Neuronal stem cell (in vitro differentiated cells): ENCODE results near the gene PPM1D.
"Not testable (repeated sequence)": the region's sequence is repeated elsewhere in the genome, so short reads cannot be mapped to it uniquely, and the experiment has no call there.

Experiments used
- DNase-seq: peaks from one replicate; pipeline ENCODE4 v3.0.0-alpha.2; 2013; ENCODE audit warnings: low spot score
- H2AFZ ChIP-seq: one replicate; pipeline ENCODE4 v1.6.1; 2013; ENCODE audit warnings: mild to moderate bottlenecking, low read length, inconsistent platforms
- H2AK5ac ChIP-seq: 2 replicates; pipeline ENCODE4 v1.6.1; 2013; ENCODE audit warnings: low read depth, mild to moderate bottlenecking, inconsistent platforms, low read length, moderate library complexity, mixed read lengths
- H2BK120ac ChIP-seq: 2 replicates; pipeline ENCODE4 v1.6.1; 2013; ENCODE audit warnings: low read depth, mild to moderate bottlenecking, inconsistent platforms, low read length, moderate library complexity, mixed read lengths
- H2BK12ac ChIP-seq: one replicate; pipeline ENCODE4 v1.6.1; 2013; ENCODE audit warnings: low read length, inconsistent platforms
- H2BK15ac ChIP-seq: 2 replicates; pipeline ENCODE4 v1.6.1; 2013; ENCODE audit warnings: mild to moderate bottlenecking, low read length, inconsistent platforms, mixed read lengths
- H2BK5ac ChIP-seq: one replicate; pipeline ENCODE4 v1.6.1; 2013; ENCODE audit warnings: inconsistent platforms, mild to moderate bottlenecking, low read length, moderate library complexity
- H3K14ac ChIP-seq: one replicate; pipeline ENCODE4 v1.6.1; 2013; ENCODE audit warnings: low read length, inconsistent platforms
- H3K18ac ChIP-seq: 2 replicates; pipeline ENCODE4 v1.6.1; 2013; ENCODE audit warnings: low read length, inconsistent platforms
- H3K23ac ChIP-seq: 2 replicates; pipeline ENCODE4 v1.6.1; 2013; ENCODE audit warnings: low read depth, mild to moderate bottlenecking, mixed read lengths, low read length, inconsistent platforms; ENCODE audit not compliant: poor library complexity
- H3K27ac ChIP-seq: replicated peaks from 3 replicates; pipeline ENCODE4 v1.5.1; 2013; ENCODE audit warnings: low read length, inconsistent platforms
- H3K27me3 ChIP-seq, 3 experiments: 2 replicates each; pipeline ENCODE4 v1.6.1; 2013; ENCODE audit warnings: low read length in 3 of 3, mild to moderate bottlenecking in 2 of 3, inconsistent platforms in 1 of 3, low read depth in 1 of 3, mixed read lengths in 1 of 3, moderate library complexity in 1 of 3; ENCODE audit not compliant: control insufficient read depth in 3 of 3, insufficient read depth in 3 of 3
- H3K36me3 ChIP-seq, 2 donors: replicated peaks in 1 of 2; 2 replicates each; pipeline ENCODE4 v1.6.1; 2013; ENCODE audit warnings: low read length in 2 of 2; ENCODE audit not compliant: control insufficient read depth in 2 of 2, insufficient read depth in 2 of 2
- H3K4ac ChIP-seq: 2 replicates; pipeline ENCODE4 v1.6.1; 2013; ENCODE audit warnings: inconsistent platforms, mild to moderate bottlenecking, low read length, moderate library complexity
- H3K4me1 ChIP-seq, 2 donors: 1 replicate in 1 of 2; 2 replicates in 1 of 2; pipeline ENCODE4 v1.6.1; 2013; ENCODE audit warnings: low read length in 2 of 2, low read depth in 1 of 2; ENCODE audit not compliant: control insufficient read depth in 2 of 2, insufficient read depth in 1 of 2
- H3K4me2 ChIP-seq: one replicate; pipeline ENCODE4 v1.6.1; 2013; ENCODE audit warnings: mild to moderate bottlenecking, low read length, inconsistent platforms; ENCODE audit not compliant: insufficient read depth, poor library complexity, severe bottlenecking
- H3K4me3 ChIP-seq, 2 donors: 2 replicates each; pipeline ENCODE4 v1.5.1; 2013; ENCODE audit warnings: low read length in 2 of 2, mild to moderate bottlenecking in 2 of 2, inconsistent platforms in 1 of 2, moderate library complexity in 1 of 2
- H3K79me1 ChIP-seq: one replicate; pipeline ENCODE4 v1.6.1; 2013; ENCODE audit warnings: low read depth, mild to moderate bottlenecking, inconsistent platforms, low read length, moderate library complexity
- H3K9ac ChIP-seq: one replicate; pipeline ENCODE4 v1.6.1; 2013; ENCODE audit warnings: mild to moderate bottlenecking, low read depth, low read length, inconsistent platforms; ENCODE audit not compliant: poor library complexity
- H3K9me3 ChIP-seq, 2 donors: replicated peaks in 1 of 2; 2 replicates each; pipeline versions ENCODE3 to v1.6.1; 2013; ENCODE audit warnings: low read length in 2 of 2, mild to moderate bottlenecking in 2 of 2, inconsistent platforms in 1 of 2, low read depth in 1 of 2, mixed read lengths in 1 of 2, moderate library complexity in 1 of 2; ENCODE audit not compliant: control insufficient read depth in 2 of 2, insufficient read depth in 1 of 2
- H4K8ac ChIP-seq: one replicate; pipeline ENCODE4 v1.6.1; 2013; ENCODE audit warnings: low read depth, mild to moderate bottlenecking, inconsistent platforms, low read length, moderate library complexity
- H4K91ac ChIP-seq: one replicate; pipeline ENCODE4 v1.6.1; 2013; ENCODE audit warnings: low read length, low read depth, mild to moderate bottlenecking, inconsistent platforms; ENCODE audit not compliant: poor library complexity
- WGBS, 2 donors: extraction: QIAGEN DNeasy Blood & Tissue Kit; methylation state at CpG; one replicate each; pipeline ENCODE4 v1.1.7; 2013; ENCODE audit warnings: missing lambda C conversion rate in 2 of 2, mixed read lengths in 1 of 2; ENCODE audit not compliant: insufficient read length in 2 of 2, insufficient replicate concordance in 1 of 2; ENCODE audit errors: extremely low coverage in 2 of 2; 5-methylcytosine and 5-hydroxymethylcytosine counted together

The PPM1D gene

GRCh38 chr17:60665602-60666001 lies 65.6 kb downstream of the PPM1D start:
- Histone ChIP-seq H4K8ac (no peak overlapping the region), H3K4me3 (no peak overlapping the region), H3K9ac (no peak overlapping the region), H4K91ac (no peak overlapping the region), H2BK12ac (no peak overlapping the region), H2BK5ac (no peak overlapping the region), H3K23ac (no peak overlapping the region), H3K4ac (no peak overlapping the region), H3K27ac (no peak overlapping the region), H3K9me3 (no peaks in the 10 kb centered on the region), H3K4me2 (no peak overlapping the region), H2AK5ac (no peak overlapping the region), H3K27me3 (no peaks in the 10 kb centered on the region), H2AFZ (no peak overlapping the region), H3K4me1 (no peaks in the 10 kb centered on the region), H2BK15ac (no peak overlapping the region), H3K79me1 (no peaks in the 10 kb centered on the region), H3K36me3 (peaks cover 2 to 55% of the 10 kb centered on the region in 2 donors), H3K18ac (no peak overlapping the region), H3K14ac (no peak overlapping the region), H2BK120ac (no peak overlapping the region)
- no peak for DNase-seq
- no CpG with 5 or more reads among the region's 5 CpGs for WGBS, 2 donors

GRCh38 chr17:60668741-60669140 lies 68.7 kb downstream of the PPM1D start:
- H2BK15ac ChIP-seq, H3K79me1 ChIP-seq, H4K91ac ChIP-seq, H3K4me3 ChIP-seq, H3K9me3 ChIP-seq, H3K27ac ChIP-seq, H4K8ac ChIP-seq, H3K9ac ChIP-seq, H3K18ac ChIP-seq, DNase-seq, H3K4ac ChIP-seq, H3K4me1 ChIP-seq, H3K23ac ChIP-seq, H2BK12ac ChIP-seq, H2AFZ ChIP-seq, H3K27me3 ChIP-seq, H2BK5ac ChIP-seq, H3K14ac ChIP-seq, H2AK5ac ChIP-seq, H3K4me2 ChIP-seq, H2BK120ac ChIP-seq: not testable (repeated sequence)
- H3K36me3 ChIP-seq: peaks cover 2 to 32% of the 10 kb centered on the region in 2 donors
- no CpG with 5 or more reads among the region's 7 CpGs for WGBS, 2 donors

GRCh38 chr17:60671482-60671881 lies 71.5 kb downstream of the PPM1D start:
- no peaks in the 10 kb centered on the region for H3K9me3 ChIP-seq
- H2BK15ac ChIP-seq: no peak overlapping the region
- WGBS, 2 donors: no CpG with 5 or more reads among the region's 2 CpGs
- H3K27me3 ChIP-seq: no peaks in the 10 kb centered on the region
- H2AFZ ChIP-seq: no peak overlapping the region
- no peak overlapping the region for H3K4me2 ChIP-seq
- no peak overlapping the region for H2AK5ac ChIP-seq
- H3K79me1 ChIP-seq: no peaks in the 10 kb centered on the region
- no peak overlapping the region for H4K91ac ChIP-seq
- H3K36me3 ChIP-seq: peaks cover 0 to 5% of the 10 kb centered on the region in 2 donors
- no peak overlapping the region for H3K4me3 ChIP-seq
- H2BK5ac ChIP-seq: no peak overlapping the region
- H2BK12ac ChIP-seq: no peak overlapping the region
- no peak overlapping the region for H3K4ac ChIP-seq
- no peak overlapping the region for H3K9ac ChIP-seq
- no peaks in the 10 kb centered on the region for H3K4me1 ChIP-seq
- H3K27ac ChIP-seq: no peak overlapping the region
- no peak for DNase-seq
- H3K14ac ChIP-seq: no peak overlapping the region
- H2BK120ac ChIP-seq: no peak overlapping the region
- no peak overlapping the region for H3K18ac ChIP-seq
- H3K23ac ChIP-seq: no peak overlapping the region
- H4K8ac ChIP-seq: no peak overlapping the region

DNA sequence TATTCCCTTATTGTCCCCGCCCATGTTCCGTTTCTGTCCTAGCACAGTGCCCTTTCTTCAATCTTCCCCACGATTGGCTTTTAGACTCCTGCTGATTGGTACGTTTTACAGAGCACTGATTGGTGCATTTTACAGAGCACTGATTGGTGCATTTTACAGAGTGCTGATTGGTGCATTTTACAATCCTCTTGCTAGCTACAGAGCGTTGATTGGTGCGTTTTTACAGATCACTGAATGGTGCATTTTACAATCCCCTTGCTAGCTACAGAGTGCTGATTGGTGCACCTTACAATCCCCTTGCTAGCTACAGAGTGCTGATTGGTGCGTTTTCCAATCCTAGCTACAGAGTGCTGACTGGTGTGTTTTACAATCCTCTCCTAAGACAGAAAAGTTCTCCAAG lies 74.6 kb downstream of the PPM1D start:
- H4K91ac ChIP-seq, H3K27me3 ChIP-seq, H3K4me1 ChIP-seq, H3K27ac ChIP-seq, H3K4me3 ChIP-seq, H3K18ac ChIP-seq, DNase-seq, H3K9me3 ChIP-seq, H2BK120ac ChIP-seq, H3K4ac ChIP-seq, H4K8ac ChIP-seq, H2BK5ac ChIP-seq, H3K23ac ChIP-seq, H3K36me3 ChIP-seq, H2BK12ac ChIP-seq, H3K4me2 ChIP-seq, H3K79me1 ChIP-seq, H2BK15ac ChIP-seq, H2AK5ac ChIP-seq, H2AFZ ChIP-seq, H3K9ac ChIP-seq, H3K14ac ChIP-seq: not testable (repeated sequence)
- WGBS, 2 donors: no CpG with 5 or more reads among the region's 7 CpGs
